Midbrain (tissue), 1 donor: ENCODE measurements around the gene SF1.

Source experiments
- DNase-seq: peaks from one replicate; lab custom pipeline; 2025; lab: John Stamatoyannopoulos, UW

SF1 gene

GRCh38 chr11:64723117-64723906 lies 55.0 kb downstream of the SF1 start, which contains the start of gene NRXN2:
Gene NRXN2, minus strand, starts transcription at chr11:64723197. Its CDS starts 9,498 bp downstream, at chr11:64713699.
- DNase-seq: peak; percentile 94

- DNase-seq: no peak
Observed at GRCh38 chr11:64722141-64723065, 55.9 kb downstream of the SF1 start.

GRCh38 chr11:64721359-64721699 lies 57.0 kb downstream of the SF1 start:
- no peak for DNase-seq

- no peak for DNase-seq
Observed at GRCh38 chr11:64720640-64721358, 57.5 kb downstream of the SF1 start.

GRCh38 chr11:64720167-64720566 lies 58.2 kb downstream of the SF1 start:
- no peak for DNase-seq

GRCh38 chr11:64719406-64719805 lies 58.9 kb downstream of the SF1 start:
- no peak for DNase-seq

- DNase-seq: no peak
Observed at GRCh38 chr11:64718780-64719124, 59.6 kb downstream of the SF1 start.

GRCh38 chr11:64718084-64718779 lies 60.1 kb downstream of the SF1 start:
- no peak for DNase-seq

- no peak for DNase-seq
Observed at GRCh38 chr11:64717268-64717578, 61.1 kb downstream of the SF1 start.

- no peak for DNase-seq
Observed at GRCh38 chr11:64716473-64717267, 61.7 kb downstream of the SF1 start.

GRCh38 chr11:64715756-64716472 lies 62.4 kb downstream of the SF1 start:
- DNase-seq: no peak

GRCh38 chr11:64715110-64715509 lies 63.2 kb downstream of the SF1 start:
- no peak for DNase-seq

- no peak for DNase-seq
Observed at GRCh38 chr11:64714666-64715065, 63.7 kb downstream of the SF1 start.
